ENCODE data around the gene RASA3.
"Not testable (repeated sequence)": the region's sequence is repeated elsewhere in the genome, so short reads cannot be mapped to it uniquely, and the experiment has no call there.

The RASA3 gene

GRCh38 chr13:114155320-114155719 is 22.9 kb upstream of the RASA3 start:
- DNase-seq = no peak

- no peak for DNase-seq
Observed at GRCh38 chr13:114154476-114154875, 22.1 kb upstream of the RASA3 start.

- DNase-seq = no peak
Observed at GRCh38 chr13:114153485-114154080, 21.2 kb upstream of the RASA3 start.

- DNase-seq = no peak
Observed at GRCh38 chr13:114152831-114153371, 20.5 kb upstream of the RASA3 start.

GRCh38 chr13:114152285-114152645 is 19.8 kb upstream of the RASA3 start:
- no peak for DNase-seq

GRCh38 chr13:114151565-114152284 is 19.3 kb upstream of the RASA3 start:
- no peak for DNase-seq

- DNase-seq = no peak
Observed at GRCh38 chr13:114151031-114151430, 18.6 kb upstream of the RASA3 start.

GRCh38 chr13:114149774-114150740 is 17.6 kb upstream of the RASA3 start:
- no peak for DNase-seq

- DNase-seq = not testable (repeated sequence)
Observed at GRCh38 chr13:114148886-114149285, 16.5 kb upstream of the RASA3 start.

GRCh38 chr13:114148521-114148855 is 16.1 kb upstream of the RASA3 start:
- peak; percentile 57 for DNase-seq

- DNase-seq = no peak
Observed at GRCh38 chr13:114147803-114148520, 15.5 kb upstream of the RASA3 start.

GRCh38 chr13:114146629-114147028 is 14.2 kb upstream of the RASA3 start:
- DNase-seq = no peak

GRCh38 chr13:114146173-114146572 is 13.8 kb upstream of the RASA3 start:
- DNase-seq = no peak

GRCh38 chr13:114145722-114146121 is 13.3 kb upstream of the RASA3 start:
- DNase-seq = no peak

GRCh38 chr13:114145256-114145655 is 12.8 kb upstream of the RASA3 start:
- no peak for DNase-seq

GRCh38 chr13:114144606-114145244 is 12.3 kb upstream of the RASA3 start:
- no peak for DNase-seq

GRCh38 chr13:114143806-114144605 is 11.6 kb upstream of the RASA3 start:
- DNase-seq = no peak

GRCh38 chr13:114142640-114143490 is 10.4 kb upstream of the RASA3 start:
- DNase-seq = no peak

GRCh38 chr13:114142137-114142550 is 9.7 kb upstream of the RASA3 start:
- no peak for DNase-seq

GRCh38 chr13:114141261-114141996 is 9.0 kb upstream of the RASA3 start:
- DNase-seq = no peak

All from activated T-cell treated with anti-CD3 and anti-CD28 coated beads for 4 hours (primary cell).